Neural progenitor cell (in vitro differentiated cells): ENCODE results near the gene PRELP. TPM values are rescaled to one million over a fixed set of nuclear protein-coding genes. Genes with fewer than 3 reads are reported as not detected.

Experiments used
- DNase-seq: peaks from one replicate; pipeline ENCODE4 v3.0.0-alpha.2; 2016; ENCODE audit warnings: low spot score
- H2AFZ ChIP-seq: fragments of 200-600 bp; sonication (generic); replicated peaks from 2 replicates; pipeline ENCODE4 v1.6.1; 2016; ENCODE audit warnings: antibody characterized with exemption
- H3F3A ChIP-seq: fragments of 200-600 bp; sonication (generic); 2 replicates; pipeline ENCODE4 v1.6.1; 2016; ENCODE audit warnings: antibody characterized with exemption, low read depth
- H3K27ac ChIP-seq: fragments of 200-600 bp; sonication (generic); 2 replicates; pipeline ENCODE4 v1.5.1; 2016; ENCODE audit warnings: mild to moderate bottlenecking
- H3K27me3 ChIP-seq: fragments of 200-600 bp; sonication (generic); 2 replicates; pipeline ENCODE4 v1.6.1; 2016; ENCODE audit warnings: mild to moderate bottlenecking, moderate library complexity
- H3K36me3 ChIP-seq: fragments of 200-600 bp; sonication (generic); 2 replicates; pipeline ENCODE4 v1.5.1; 2016
- H3K4me1 ChIP-seq: fragments of 200-600 bp; sonication (generic); 2 replicates; pipeline ENCODE4 v1.6.1; 2016; ENCODE audit warnings: mixed run types
- H3K4me2 ChIP-seq: fragments of 200-600 bp; sonication (generic); 2 replicates; pipeline ENCODE4 v1.6.1; 2016
- H3K4me3 ChIP-seq: fragments of 200-600 bp; sonication (generic); 2 replicates; pipeline ENCODE4 v1.5.1; 2016
- H3K79me2 ChIP-seq: fragments of 200-600 bp; sonication (generic); 2 replicates; pipeline ENCODE4 v1.6.1; 2016; ENCODE audit warnings: low read depth
- H3K9ac ChIP-seq: fragments of 200-600 bp; sonication (generic); 2 replicates; pipeline ENCODE4 v1.6.1; 2016
- H3K9me3 ChIP-seq: fragments of 200-600 bp; sonication (generic); 2 replicates; pipeline ENCODE4 v1.5.1; 2016; ENCODE audit warnings: low read depth
- H4K20me1 ChIP-seq: fragments of 200-600 bp; sonication (generic); 2 replicates; pipeline ENCODE4 v1.6.1; 2016; ENCODE audit warnings: low read depth
- H3K27ac Mint-ChIP-seq: 3 replicates; pipeline ENCODE4 v1.8.0; 2021; ENCODE audit warnings: mixed read lengths
- H3K27me3 Mint-ChIP-seq: 2 replicates; pipeline ENCODE4 v1.8.0; 2022; ENCODE audit warnings: low read depth, mild to moderate bottlenecking, inconsistent platforms, moderate library complexity, mixed read lengths; ENCODE audit not compliant: insufficient read depth
- H3K36me3 Mint-ChIP-seq: 3 replicates; pipeline ENCODE4 v1.8.0; 2021; ENCODE audit warnings: mixed read lengths
- H3K4me1 Mint-ChIP-seq: 3 replicates; pipeline ENCODE4 v1.8.0; 2021; ENCODE audit warnings: mixed read lengths
- H3K4me3 Mint-ChIP-seq: 3 replicates; pipeline ENCODE4 v1.8.0; 2021; ENCODE audit warnings: mild to moderate bottlenecking, moderate library complexity, mixed read lengths
- H3K9me3 Mint-ChIP-seq: 3 replicates; pipeline ENCODE4 v1.8.0; 2020; ENCODE audit warnings: mixed read lengths
- EZH2 ChIP-seq: fragments of 200-600 bp; sonication (generic); IDR thresholded peaks from 2 replicates; pipeline ENCODE4 v1.6.1; 2017; ENCODE audit warnings: antibody characterized with exemption, mild to moderate bottlenecking, moderate library complexity
- EZH2phosphoT487 ChIP-seq: fragments of 200-600 bp; sonication (generic); IDR thresholded peaks from 2 replicates; pipeline ENCODE4 v1.6.1; 2017; ENCODE audit warnings: antibody characterized with exemption
- total RNA-seq: library from RNA; depleted of rRNA; stranded (reverse); fragments of >200 nt; gene quantifications from 2 replicates; pipeline ENCODE4 v1.2.3, GENCODE V29; 2015; ENCODE audit warnings: low replicate concordance
- TF ChIP-seq, protein P1 (sequence below): fragments of 200-600 bp; sonication (generic); IDR thresholded peaks from 2 replicates; pipeline ENCODE4 v1.5.1; 2017; ENCODE audit warnings: antibody characterized with exemption, mild to moderate bottlenecking

The PRELP gene
- total RNA-seq, 1 donor from 2014 or later, result 0.26 TPM

DNA sequence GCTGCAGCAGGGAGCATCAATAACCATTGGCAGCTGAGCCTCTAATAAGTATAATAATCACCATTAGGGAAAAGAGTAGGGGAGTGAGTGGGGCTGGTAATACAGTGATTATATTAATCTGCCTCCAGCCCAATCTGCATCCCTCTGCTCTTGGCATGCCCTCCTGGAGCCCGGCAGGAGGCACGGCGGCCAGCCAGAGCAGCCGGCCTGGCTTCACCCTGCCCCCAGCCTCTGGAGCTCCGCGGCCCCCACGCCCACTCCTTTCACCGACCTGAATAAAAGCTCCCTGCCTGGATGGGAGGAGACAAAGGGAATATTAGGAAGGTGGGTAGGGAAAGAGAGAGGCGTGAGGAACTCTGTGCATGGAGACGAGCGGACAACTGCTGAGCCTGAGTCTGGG is 46.6 kb downstream of the PRELP start:
- H2AFZ ChIP-seq, result no peak overlapping the region
- peaks cover 49% of the 10 kb centered on the region for H3K4me1 ChIP-seq
- H3K79me2 ChIP-seq, result no peaks in the 10 kb centered on the region
- peaks cover 21% of the 10 kb centered on the region for H3K27me3 Mint-ChIP-seq
- peak overlapping the region; percentile 70 for H3K27ac Mint-ChIP-seq
- H3K4me3 Mint-ChIP-seq, result peak overlapping the region; percentile 37
- no peak overlapping the region for H3K27ac ChIP-seq
- H3K27me3 ChIP-seq, result no peaks in the 10 kb centered on the region
- no peaks in the 10 kb centered on the region for H3K36me3 Mint-ChIP-seq
- H3F3A ChIP-seq, result peaks cover 12% of the 10 kb centered on the region
- H3K9me3 ChIP-seq, result no peaks in the 10 kb centered on the region
- H4K20me1 ChIP-seq, result no peaks in the 10 kb centered on the region
- peak overlapping the region; percentile 58 for H3K4me2 ChIP-seq
- no peaks in the 10 kb centered on the region for H3K36me3 ChIP-seq
- no peak overlapping the region for H3K4me3 ChIP-seq
- H3K4me1 Mint-ChIP-seq, result peaks cover 82% of the 10 kb centered on the region
- H3K9me3 Mint-ChIP-seq, result no peaks in the 10 kb centered on the region
- TF ChIP-seq, protein P1, sequence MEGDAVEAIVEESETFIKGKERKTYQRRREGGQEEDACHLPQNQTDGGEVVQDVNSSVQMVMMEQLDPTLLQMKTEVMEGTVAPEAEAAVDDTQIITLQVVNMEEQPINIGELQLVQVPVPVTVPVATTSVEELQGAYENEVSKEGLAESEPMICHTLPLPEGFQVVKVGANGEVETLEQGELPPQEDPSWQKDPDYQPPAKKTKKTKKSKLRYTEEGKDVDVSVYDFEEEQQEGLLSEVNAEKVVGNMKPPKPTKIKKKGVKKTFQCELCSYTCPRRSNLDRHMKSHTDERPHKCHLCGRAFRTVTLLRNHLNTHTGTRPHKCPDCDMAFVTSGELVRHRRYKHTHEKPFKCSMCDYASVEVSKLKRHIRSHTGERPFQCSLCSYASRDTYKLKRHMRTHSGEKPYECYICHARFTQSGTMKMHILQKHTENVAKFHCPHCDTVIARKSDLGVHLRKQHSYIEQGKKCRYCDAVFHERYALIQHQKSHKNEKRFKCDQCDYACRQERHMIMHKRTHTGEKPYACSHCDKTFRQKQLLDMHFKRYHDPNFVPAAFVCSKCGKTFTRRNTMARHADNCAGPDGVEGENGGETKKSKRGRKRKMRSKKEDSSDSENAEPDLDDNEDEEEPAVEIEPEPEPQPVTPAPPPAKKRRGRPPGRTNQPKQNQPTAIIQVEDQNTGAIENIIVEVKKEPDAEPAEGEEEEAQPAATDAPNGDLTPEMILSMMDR, result no peak
- TF ChIP-seq EZH2phosphoT487 (no peak), EZH2 (no peak)
- no peak overlapping the region for H3K9ac ChIP-seq
- DNase-seq, result peak; percentile 79

DNA sequence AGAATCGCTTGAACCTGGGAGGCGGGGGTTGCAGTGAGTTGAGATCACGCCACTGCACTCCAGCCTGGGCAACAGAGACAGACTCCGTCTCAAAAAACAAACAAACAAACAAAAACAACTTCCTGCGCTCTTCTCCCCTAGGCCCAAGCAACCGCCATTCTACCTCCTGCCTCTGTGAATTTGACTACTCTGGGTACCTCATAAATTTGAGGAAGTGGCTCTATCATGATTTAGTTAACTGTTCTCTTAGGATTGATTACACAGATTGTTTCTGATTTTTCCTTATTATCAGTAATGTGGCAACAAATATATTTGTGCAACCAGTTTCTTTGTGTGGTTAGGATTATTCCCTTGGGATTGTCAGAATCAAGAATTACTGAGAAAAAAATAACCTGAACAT is 48.1 kb downstream of the PRELP start:
- Histone ChIP-seq H3K4me3 (no peak overlapping the region), H3K27me3 (no peaks in the 10 kb centered on the region), H3K79me2 (no peaks in the 10 kb centered on the region), H3F3A (peaks cover 12% of the 10 kb centered on the region), H4K20me1 (no peaks in the 10 kb centered on the region), H3K9me3 (no peaks in the 10 kb centered on the region), H2AFZ (no peak overlapping the region), H3K9ac (no peak overlapping the region), H3K4me1 (peaks cover 49% of the 10 kb centered on the region), H3K4me2 (no peak overlapping the region), H3K27ac (no peak overlapping the region), H3K36me3 (no peaks in the 10 kb centered on the region)
- no peak for DNase-seq
- Mint-ChIP-seq H3K27me3 (peaks cover 17% of the 10 kb centered on the region), H3K36me3 (no peaks in the 10 kb centered on the region), H3K4me3 (no peak overlapping the region), H3K27ac (no peak overlapping the region), H3K4me1 (peaks cover 79% of the 10 kb centered on the region), H3K9me3 (no peaks in the 10 kb centered on the region)
- TF ChIP-seq EZH2, result no peak
- TF ChIP-seq EZH2phosphoT487, result no peak
- TF ChIP-seq, protein P1, result no peak

DNA sequence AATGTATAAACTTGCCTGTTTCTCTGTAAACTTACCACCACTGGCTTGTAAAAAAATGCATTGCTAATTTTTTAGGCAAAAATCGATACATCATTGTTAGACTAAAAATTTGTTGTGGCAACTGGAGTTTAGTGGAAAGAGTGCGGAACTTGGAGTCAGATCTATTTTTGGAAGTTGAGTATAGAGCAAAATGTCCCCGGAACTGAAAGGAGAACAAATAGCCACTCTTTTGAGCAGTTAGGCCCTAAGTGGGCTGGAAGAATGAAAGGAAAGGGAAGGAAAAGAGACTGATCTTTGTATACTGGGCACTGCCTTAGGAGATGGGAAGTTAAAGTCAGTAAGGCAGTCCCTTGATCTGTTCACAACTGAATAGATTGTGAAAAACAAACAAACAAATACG is 48.5 kb downstream of the PRELP start:
- Mint-ChIP-seq H3K9me3 (no peaks in the 10 kb centered on the region), H3K36me3 (no peaks in the 10 kb centered on the region), H3K27me3 (peaks cover 16% of the 10 kb centered on the region), H3K4me1 (peaks cover 79% of the 10 kb centered on the region), H3K4me3 (peak overlapping the region; percentile 9), H3K27ac (no peak overlapping the region)
- H3K27ac ChIP-seq, result no peak overlapping the region
- H3K4me1 ChIP-seq, result peaks cover 44% of the 10 kb centered on the region
- H4K20me1 ChIP-seq, result no peaks in the 10 kb centered on the region
- peaks cover 12% of the 10 kb centered on the region for H3F3A ChIP-seq
- H3K9ac ChIP-seq, result no peak overlapping the region
- H3K36me3 ChIP-seq, result no peaks in the 10 kb centered on the region
- H2AFZ ChIP-seq, result no peak overlapping the region
- no peak overlapping the region for H3K4me2 ChIP-seq
- H3K27me3 ChIP-seq, result no peaks in the 10 kb centered on the region
- no peaks in the 10 kb centered on the region for H3K9me3 ChIP-seq
- TF ChIP-seq EZH2, result no peak
- TF ChIP-seq, protein P1, result no peak
- no peak for TF ChIP-seq EZH2phosphoT487
- no peaks in the 10 kb centered on the region for H3K79me2 ChIP-seq
- H3K4me3 ChIP-seq, result no peak overlapping the region
- no peak for DNase-seq
